Breast epithelium (tissue), 4 donors: Measurements from ENCODE around the gene SPARCL1. TPM values are rescaled to one million over a fixed set of nuclear protein-coding genes. Genes with fewer than 3 reads are reported as not detected.

Source experiments
- DNase-seq, 2 donors: peaks; one replicate each; pipeline ENCODE4 v3.0.0-alpha.2; 2019; ENCODE audit warnings: low spot score in 2 of 2
- H3K27ac ChIP-seq, 2 donors: fragments of 200-600 bp; sonication (generic) in 1 of 2; one replicate each; pipeline ENCODE4 v1.5.1; 2016 to 2019; ENCODE audit warnings: mild to moderate bottlenecking in 1 of 2
- H3K27me3 ChIP-seq, 2 donors: fragments of 200-600 bp; sonication (generic) in 1 of 2; one replicate each; pipeline versions ENCODE4 v1.5.1 to v1.6.0; 2017 to 2019; ENCODE audit warnings: control low read depth in 1 of 2, mild to moderate bottlenecking in 1 of 2
- H3K36me3 ChIP-seq: fragments of 200-600 bp; one replicate; pipeline ENCODE4 v1.5.1; 2019
- H3K4me1 ChIP-seq, 2 donors: fragments of 200-600 bp; sonication (generic); one replicate each; pipeline ENCODE4 v1.5.1; 2016 to 2019; ENCODE audit warnings: control low read depth in 1 of 2
- H3K4me3 ChIP-seq, 3 donors: fragments of 200-600 bp; sonication (generic); 1 replicate in 2 of 3; 2 replicates in 1 of 3; pipeline ENCODE4 v1.5.1; 2016 to 2019; ENCODE audit warnings: mild to moderate bottlenecking in 3 of 3, moderate library complexity in 2 of 3
- H3K9me3 ChIP-seq, 2 donors: fragments of 200-600 bp; sonication (generic) in 1 of 2; one replicate each; pipeline ENCODE4 v1.5.1; 2016 to 2019; ENCODE audit warnings: control low read depth in 1 of 2
- CTCF ChIP-seq, 3 donors: fragments of 450-650 bp; IDR thresholded peaks; one replicate each; pipeline ENCODE4 v1.5.1; 2016 to 2017; ENCODE audit warnings: antibody characterized with exemption in 3 of 3, mild to moderate bottlenecking in 3 of 3, moderate library complexity in 3 of 3
- POLR2A ChIP-seq: fragments of 450-650 bp; IDR thresholded peaks from one replicate; pipeline ENCODE4 v1.6.1; 2016; ENCODE audit warnings: antibody characterized with exemption, mild to moderate bottlenecking, moderate library complexity
- POLR2AphosphoS5 ChIP-seq, 3 donors: sonication (generic); formaldehyde crosslinking; IDR thresholded peaks; one replicate each; pipeline ENCODE4 v1.6.1; 2017; ENCODE audit warnings: antibody characterized with exemption in 3 of 3
- intact Hi-C: fragments of 100-400 bp; cut with DNase I; formaldehyde crosslinking; loops from one replicate; pipeline ENCODE4 v1.15.1; 2023; ENCODE audit warnings: low total_unique reads
- total RNA-seq, 3 donors: library from RNA; depleted of rRNA; stranded (reverse); fragments of >200 nt; gene quantifications; one replicate each; pipeline ENCODE4 v1.1.0, GENCODE V29; 2016

Gene SPARCL1
- total RNA-seq, 3 donors from 2014 or later, result 368 to 408 (median 371) TPM

DNA sequence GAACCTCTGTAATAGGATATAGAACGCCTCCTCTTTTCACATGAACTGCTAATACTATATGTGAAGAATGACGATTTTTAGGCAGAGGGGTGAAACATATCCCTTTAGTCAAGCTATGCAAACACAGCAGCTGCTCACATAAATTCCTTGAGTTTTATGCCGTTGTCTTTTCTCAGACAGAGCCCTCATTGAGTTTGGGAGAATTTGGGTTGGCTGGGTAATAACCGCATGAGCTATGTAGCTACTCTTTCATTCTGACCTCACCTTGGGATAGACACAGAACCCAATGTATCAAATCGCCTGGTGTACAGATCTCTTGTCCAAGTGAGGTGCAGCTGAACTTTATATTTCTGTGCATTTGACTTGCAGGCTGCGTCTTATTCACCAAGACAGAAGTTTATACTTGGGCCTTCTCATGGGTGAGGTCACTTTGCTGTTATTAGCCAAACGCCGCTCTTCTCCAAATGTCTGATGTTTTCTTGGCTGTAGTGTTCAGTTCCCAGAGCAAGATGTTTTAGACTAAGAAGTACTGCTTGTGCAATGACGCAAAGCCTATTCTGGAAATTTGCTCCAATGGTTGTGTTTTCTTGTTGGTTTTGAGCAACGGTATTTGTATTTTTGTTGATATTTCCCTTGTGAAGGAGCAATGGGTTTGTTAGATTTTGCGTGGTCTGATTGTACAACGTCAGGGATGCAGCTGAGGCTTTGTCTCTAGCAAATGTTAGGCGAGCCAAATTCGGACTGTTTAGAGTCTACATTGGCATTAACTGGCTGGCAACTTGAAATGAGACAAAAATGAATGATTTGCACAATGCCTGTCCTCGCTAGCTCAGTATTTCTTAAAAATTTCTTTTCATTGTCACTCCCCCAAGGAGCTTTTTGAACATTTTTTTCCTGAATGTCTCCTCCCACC, 11.2 kb upstream of the SPARCL1 start:
- Histone ChIP-seq H3K4me3 (no peak overlapping the region), H3K4me1 (no peaks in the 10 kb centered on the region), H3K36me3 (no peaks in the 10 kb centered on the region), H3K27ac (peak overlapping the region in 1 of 2 donors; percentile 25), H3K9me3 (no peaks in the 10 kb centered on the region), H3K27me3 (no peaks in the 10 kb centered on the region)
- no peak for DNase-seq
- intact Hi-C loops, result no loop called here
- TF ChIP-seq CTCF (IDR thresholded peaks at IDR 0.05) (no peak), POLR2AphosphoS5 (IDR thresholded peaks at IDR 0.05) (peak in 1 of 3 donors; percentile 34)

DNA sequence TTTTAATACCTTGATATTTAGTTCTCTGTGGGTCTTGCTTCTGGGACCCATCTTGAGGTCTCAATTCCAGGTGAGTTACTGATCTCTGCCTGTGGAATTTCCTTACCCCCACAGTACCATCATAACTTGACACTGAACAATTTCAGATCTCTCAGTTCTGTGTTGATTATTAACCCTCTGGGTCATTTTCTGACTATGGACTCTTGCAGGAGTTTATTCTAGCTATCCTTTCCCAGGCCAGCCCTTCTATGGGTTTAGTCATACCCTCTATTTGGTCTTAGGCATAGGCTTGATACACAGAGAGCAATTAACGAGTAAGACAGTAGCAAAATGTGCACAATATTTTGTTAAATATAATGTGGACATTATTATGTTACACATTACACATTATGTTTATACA, 3.7 kb upstream of the SPARCL1 start:
- intact Hi-C loops, result no loop called here
- DNase-seq, result no peak
- Histone ChIP-seq H3K4me1 (no peaks in the 10 kb centered on the region), H3K9me3 (no peaks in the 10 kb centered on the region), H3K27ac (peak overlapping the region in 1 of 2 donors; percentile 79), H3K27me3 (no peaks in the 10 kb centered on the region), H3K4me3 (no peak overlapping the region), H3K36me3 (no peaks in the 10 kb centered on the region)
- no peak for TF ChIP-seq POLR2A
- no peak for TF ChIP-seq POLR2AphosphoS5 (IDR thresholded peaks at IDR 0.05)
- no peak for TF ChIP-seq CTCF (IDR thresholded peaks at IDR 0.05)

DNA sequence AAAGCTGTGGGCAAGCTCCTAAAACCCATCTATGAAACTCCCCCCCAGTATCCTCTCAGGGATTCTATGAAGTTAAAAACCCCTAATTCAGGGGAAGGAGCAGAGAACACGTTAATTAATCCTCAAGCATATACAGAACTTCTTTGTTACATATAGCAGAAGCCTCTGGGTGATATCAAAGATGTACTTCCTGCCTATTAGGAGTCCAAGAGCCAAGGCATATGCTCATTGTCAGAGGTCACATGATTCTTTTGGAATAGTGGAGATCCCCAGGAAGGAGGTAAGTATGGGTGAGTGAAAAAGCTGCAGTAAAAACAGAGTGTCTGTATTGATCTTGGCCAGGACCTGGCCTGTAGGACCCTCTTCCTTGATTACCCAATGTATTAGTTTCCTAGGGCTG, 2.9 kb upstream of the SPARCL1 start:
- H3K4me1 ChIP-seq, result no peaks in the 10 kb centered on the region
- no peak overlapping the region for H3K4me3 ChIP-seq
- no peaks in the 10 kb centered on the region for H3K27me3 ChIP-seq
- no peaks in the 10 kb centered on the region for H3K36me3 ChIP-seq
- TF ChIP-seq POLR2A (no peak), CTCF (IDR thresholded peaks at IDR 0.05) (no peak), POLR2AphosphoS5 (IDR thresholded peaks at IDR 0.05) (no peak)
- intact Hi-C loops, result no loop called here
- no peak for DNase-seq
- H3K9me3 ChIP-seq, result no peaks in the 10 kb centered on the region
- H3K27ac ChIP-seq, result peak overlapping the region; percentile 63 to 79

GRCh38 chr4:87531621-87532020, 2.4 kb upstream of the SPARCL1 start:
- no peak for TF ChIP-seq CTCF (IDR thresholded peaks at IDR 0.05)
- TF ChIP-seq POLR2A, result no peak
- TF ChIP-seq POLR2AphosphoS5 (IDR thresholded peaks at IDR 0.05), result no peak
- Histone ChIP-seq H3K4me3 (no peak overlapping the region), H3K27ac (peak overlapping the region; percentile 63 to 79), H3K27me3 (no peaks in the 10 kb centered on the region), H3K9me3 (no peaks in the 10 kb centered on the region), H3K4me1 (no peaks in the 10 kb centered on the region), H3K36me3 (no peaks in the 10 kb centered on the region)
- intact Hi-C loops, result no loop called here
- DNase-seq, result no peak

- Histone ChIP-seq H3K9me3 (no peaks in the 10 kb centered on the region), H3K36me3 (no peaks in the 10 kb centered on the region), H3K4me3 (peak overlapping the region in 2 of 3 donors; percentile 51 to 65), H3K4me1 (no peaks in the 10 kb centered on the region), H3K27me3 (no peaks in the 10 kb centered on the region), H3K27ac (peak overlapping the region; percentile 76 to 89)
- TF ChIP-seq CTCF (IDR thresholded peaks at IDR 0.05) (no peak), POLR2AphosphoS5 (IDR thresholded peaks at IDR 0.05) (peak; percentile 81 to 98 (median 85))
- DNase-seq, result peak in 1 of 2 donors; percentile 77
- intact Hi-C loops, result no loop called here
Measured at GRCh38 chr4:87530868-87531267, 1.7 kb upstream of the SPARCL1 start.
